Measurements from ENCODE around the gene CHST3.

CHST3 gene

DNA sequence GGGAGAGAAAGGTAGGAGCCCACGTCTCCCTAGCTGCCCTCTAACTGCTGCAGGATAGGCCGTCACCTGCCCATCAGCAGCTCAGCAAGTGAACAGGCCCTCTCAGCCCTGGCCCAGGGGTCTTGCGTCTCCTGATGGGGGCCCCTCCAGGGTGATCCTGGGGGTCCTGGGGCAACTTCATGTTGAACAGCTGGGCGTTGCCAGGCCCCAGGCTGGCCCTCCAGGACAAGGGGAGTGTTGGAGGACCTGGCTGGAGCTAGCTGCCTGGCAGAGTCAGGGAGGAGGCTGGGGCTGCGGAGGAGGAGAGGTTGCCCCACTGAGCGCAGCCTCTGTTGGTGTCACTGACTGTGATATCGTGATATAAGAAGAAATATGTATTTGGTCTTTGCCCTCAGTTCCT, 89.5 kb downstream of the CHST3 start:
- Histone ChIP-seq H2AFZ (ENCODE audit: low read length) (no peak overlapping the region), H3K4me1 (ENCODE audit: insufficient read depth, low read length, poor library complexity, severe bottlenecking) (no peaks in the 10 kb centered on the region), H3K36me3 (ENCODE audit: insufficient read depth, low read length) (no peaks in the 10 kb centered on the region), H3K4me3 (ENCODE audit: low read length, poor library complexity, severe bottlenecking) (no peak overlapping the region), H3K79me2 (ENCODE audit: insufficient read depth, low read length) (no peaks in the 10 kb centered on the region), H3K4me2 (ENCODE audit: low read depth, low read length, poor library complexity, severe bottlenecking) (no peak overlapping the region), H4K20me1 (ENCODE audit: insufficient read depth, low read length, poor library complexity, severe bottlenecking) (no peaks in the 10 kb centered on the region), H3K9me3 (ENCODE audit: insufficient read depth, low read depth, low read length) (no peaks in the 10 kb centered on the region), H3K9ac (ENCODE audit: low read depth, low read length, poor library complexity, severe bottlenecking) (no peak overlapping the region), H3K27me3 (ENCODE audit: insufficient read depth, low read length, poor library complexity, severe bottlenecking) (no peaks in the 10 kb centered on the region), H3K9me2 (replicated peaks; ENCODE audit: low read depth, low read length) (no peaks in the 10 kb centered on the region), H3F3A (ENCODE audit: low read depth) (no peaks in the 10 kb centered on the region)
- TF ChIP-seq, protein P1, sequence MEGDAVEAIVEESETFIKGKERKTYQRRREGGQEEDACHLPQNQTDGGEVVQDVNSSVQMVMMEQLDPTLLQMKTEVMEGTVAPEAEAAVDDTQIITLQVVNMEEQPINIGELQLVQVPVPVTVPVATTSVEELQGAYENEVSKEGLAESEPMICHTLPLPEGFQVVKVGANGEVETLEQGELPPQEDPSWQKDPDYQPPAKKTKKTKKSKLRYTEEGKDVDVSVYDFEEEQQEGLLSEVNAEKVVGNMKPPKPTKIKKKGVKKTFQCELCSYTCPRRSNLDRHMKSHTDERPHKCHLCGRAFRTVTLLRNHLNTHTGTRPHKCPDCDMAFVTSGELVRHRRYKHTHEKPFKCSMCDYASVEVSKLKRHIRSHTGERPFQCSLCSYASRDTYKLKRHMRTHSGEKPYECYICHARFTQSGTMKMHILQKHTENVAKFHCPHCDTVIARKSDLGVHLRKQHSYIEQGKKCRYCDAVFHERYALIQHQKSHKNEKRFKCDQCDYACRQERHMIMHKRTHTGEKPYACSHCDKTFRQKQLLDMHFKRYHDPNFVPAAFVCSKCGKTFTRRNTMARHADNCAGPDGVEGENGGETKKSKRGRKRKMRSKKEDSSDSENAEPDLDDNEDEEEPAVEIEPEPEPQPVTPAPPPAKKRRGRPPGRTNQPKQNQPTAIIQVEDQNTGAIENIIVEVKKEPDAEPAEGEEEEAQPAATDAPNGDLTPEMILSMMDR (conservative IDR thresholded peaks at IDR 0.05; ENCODE audit: low read length) = no peak
- no peak for TF ChIP-seq EZH2phosphoT487 (IDR thresholded peaks at IDR 0.05; ENCODE audit: borderline replicate concordance)

DNA sequence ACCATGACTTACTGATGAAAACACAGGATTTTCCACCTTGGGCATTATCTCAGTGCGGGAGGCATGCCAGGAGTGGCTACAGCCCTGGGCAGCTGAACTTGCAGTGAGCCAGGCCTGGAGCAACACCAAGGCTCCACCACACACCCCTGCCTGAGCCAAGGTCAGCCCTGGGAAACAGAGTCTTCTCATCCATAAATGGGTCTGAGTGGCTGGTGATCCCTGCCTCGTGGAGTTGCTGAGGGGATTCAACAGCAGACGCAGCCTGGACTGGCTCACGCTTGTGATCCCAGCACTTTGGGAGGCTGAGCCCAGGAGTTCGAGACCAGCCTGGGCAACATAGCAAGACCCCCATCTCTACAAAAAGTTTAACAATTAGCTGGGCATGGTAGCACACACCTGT, 91.9 kb downstream of the CHST3 start:
- Histone ChIP-seq H3K36me3 (ENCODE audit: insufficient read depth, low read length) (no peaks in the 10 kb centered on the region), H3F3A (ENCODE audit: low read depth) (no peaks in the 10 kb centered on the region), H3K9me2 (replicated peaks; ENCODE audit: low read depth, low read length) (no peaks in the 10 kb centered on the region), H3K4me2 (ENCODE audit: low read depth, low read length, poor library complexity, severe bottlenecking) (no peak overlapping the region), H3K4me3 (ENCODE audit: low read length, poor library complexity, severe bottlenecking) (no peak overlapping the region), H3K27me3 (ENCODE audit: insufficient read depth, low read length, poor library complexity, severe bottlenecking) (no peaks in the 10 kb centered on the region), H4K20me1 (ENCODE audit: insufficient read depth, low read length, poor library complexity, severe bottlenecking) (no peaks in the 10 kb centered on the region), H3K79me2 (ENCODE audit: insufficient read depth, low read length) (no peaks in the 10 kb centered on the region), H2AFZ (ENCODE audit: low read length) (no peak overlapping the region), H3K9me3 (ENCODE audit: insufficient read depth, low read depth, low read length) (no peaks in the 10 kb centered on the region), H3K4me1 (ENCODE audit: insufficient read depth, low read length, poor library complexity, severe bottlenecking) (no peaks in the 10 kb centered on the region), H3K9ac (ENCODE audit: low read depth, low read length, poor library complexity, severe bottlenecking) (no peak overlapping the region)
- TF ChIP-seq, protein P1 (conservative IDR thresholded peaks at IDR 0.05; ENCODE audit: low read length) = no peak
- TF ChIP-seq EZH2phosphoT487 (IDR thresholded peaks at IDR 0.05; ENCODE audit: borderline replicate concordance) = no peak

DNA sequence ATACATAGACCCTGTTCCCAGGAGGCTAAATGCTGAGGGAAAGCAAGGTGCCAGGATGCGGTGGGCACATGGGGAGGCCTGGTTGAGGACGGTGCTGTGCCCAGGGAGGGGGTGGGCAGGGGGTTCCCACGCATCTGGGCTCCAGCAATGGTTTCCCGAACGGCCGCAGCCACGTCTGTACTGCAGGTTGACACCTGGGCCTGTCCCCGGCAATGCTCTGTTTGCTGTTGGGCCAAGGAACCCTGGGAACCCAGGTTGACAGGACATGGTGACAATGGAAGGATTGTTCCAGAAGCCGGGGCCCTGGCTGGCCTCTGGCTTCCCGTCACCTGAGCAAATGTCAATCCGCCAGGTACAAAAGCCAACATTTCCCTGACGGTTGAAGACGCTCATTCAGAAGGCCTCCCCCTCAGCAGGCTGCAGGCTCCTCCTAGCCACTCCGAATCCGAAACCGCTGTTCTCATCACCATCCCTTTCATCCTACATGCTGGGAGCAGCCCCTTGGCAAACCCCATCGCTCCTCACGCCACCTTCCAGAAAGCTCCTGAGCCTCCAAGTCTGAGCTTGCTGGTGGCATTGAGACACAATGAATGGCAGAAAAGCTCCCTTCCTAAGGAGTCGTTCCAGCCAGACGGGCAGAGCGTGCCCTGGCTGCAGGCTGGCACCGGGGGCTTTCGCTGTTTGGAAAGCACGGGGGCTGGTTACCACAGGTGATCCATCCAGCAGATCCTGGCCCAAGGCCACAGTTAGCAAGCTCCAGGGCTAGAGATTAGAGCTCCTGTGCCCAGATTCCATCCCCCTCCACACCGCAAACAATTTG, 92.9 kb downstream of the CHST3 start:
- H3K27me3 ChIP-seq (ENCODE audit: insufficient read depth, low read length, poor library complexity, severe bottlenecking) = no peaks in the 10 kb centered on the region
- H3F3A ChIP-seq (ENCODE audit: low read depth) = no peaks in the 10 kb centered on the region
- H3K36me3 ChIP-seq (ENCODE audit: insufficient read depth, low read length) = no peaks in the 10 kb centered on the region; the same call in 1 of the 2 replicates
- no peaks in the 10 kb centered on the region for H3K79me2 ChIP-seq (ENCODE audit: insufficient read depth, low read length)
- H3K9me2 ChIP-seq (replicated peaks; ENCODE audit: low read depth, low read length) = no peaks in the 10 kb centered on the region
- no peak overlapping the region for H3K4me2 ChIP-seq (ENCODE audit: low read depth, low read length, poor library complexity, severe bottlenecking)
- no peaks in the 10 kb centered on the region for H4K20me1 ChIP-seq (ENCODE audit: insufficient read depth, low read length, poor library complexity, severe bottlenecking)
- H2AFZ ChIP-seq (ENCODE audit: low read length) = no peak overlapping the region
- no peak for TF ChIP-seq EZH2phosphoT487 (IDR thresholded peaks at IDR 0.05; ENCODE audit: borderline replicate concordance)
- TF ChIP-seq, protein P1 (conservative IDR thresholded peaks at IDR 0.05; ENCODE audit: low read length) = no peak
- H3K4me1 ChIP-seq (ENCODE audit: insufficient read depth, low read length, poor library complexity, severe bottlenecking) = no peaks in the 10 kb centered on the region
- H3K9ac ChIP-seq (ENCODE audit: low read depth, low read length, poor library complexity, severe bottlenecking) = no peak overlapping the region
- no peaks in the 10 kb centered on the region for H3K9me3 ChIP-seq (ENCODE audit: insufficient read depth, low read depth, low read length)
- no peak overlapping the region for H3K4me3 ChIP-seq (ENCODE audit: low read length, poor library complexity, severe bottlenecking)
